HepG2 (cell line): ENCODE measurements around the gene PPIL3. TPM values are rescaled to one million over a fixed set of nuclear protein-coding genes. Genes with fewer than 3 reads are reported as not detected.

Source experiments
- ARNT2 ChIP-seq: sonication (generic); formaldehyde crosslinking; IDR thresholded peaks from 2 replicates; pipeline ENCODE4 v1.8.0; 2022; ENCODE audit warnings: mild to moderate bottlenecking, low read depth, missing genetic modification reagents, moderate library complexity
- DNMT3B ChIP-seq: conservative IDR thresholded peaks from 2 replicates; pipeline ENCODE4 v1.6.1; 2016; ENCODE audit warnings: missing biosample characterization, control low read depth
- HIVEP1 ChIP-seq: sonication (generic); formaldehyde crosslinking; IDR thresholded peaks from 2 replicates; pipeline ENCODE4 v1.4.0; 2020; ENCODE audit warnings: mild to moderate bottlenecking, missing genetic modification reagents
- HMGA1 ChIP-seq: sonication (generic); formaldehyde crosslinking; conservative IDR thresholded peaks from 2 replicates; pipeline ENCODE4 v1.4.0; 2020; ENCODE audit warnings: missing genetic modification reagents
- IKZF1 ChIP-seq: fragments of 450-650 bp; IDR thresholded peaks from 2 replicates; pipeline ENCODE4 v1.7.1; 2016
- ISX ChIP-seq: sonication (generic); formaldehyde crosslinking; conservative IDR thresholded peaks from 2 replicates; pipeline ENCODE4 v1.5.0; 2020; ENCODE audit warnings: missing genetic modification reagents
- MATR3 ChIP-seq: sonication (generic); formaldehyde crosslinking; IDR thresholded peaks from 2 replicates; pipeline ENCODE4 v1.4.0; 2020; ENCODE audit warnings: missing genetic modification reagents
- MBNL3 ChIP-seq: fragments of 250-450 bp; sonication (Bioruptor Pico); conservative IDR thresholded peaks from 2 replicates; pipeline ENCODE4 v1.8.0; 2022; ENCODE audit warnings: mild to moderate bottlenecking, inconsistent platforms
- RELA ChIP-seq: sonication (generic); formaldehyde crosslinking; IDR thresholded peaks from 2 replicates; pipeline ENCODE4 v1.4.0; 2020; ENCODE audit warnings: missing genetic modification reagents
- RFXAP ChIP-seq: sonication (generic); formaldehyde crosslinking; IDR thresholded peaks from 2 replicates; pipeline ENCODE4 v1.4.0; 2020; ENCODE audit warnings: missing genetic modification reagents, borderline replicate concordance
- TOPORS ChIP-seq: sonication (generic); formaldehyde crosslinking; IDR thresholded peaks from 2 replicates; pipeline ENCODE4 v1.8.0; 2023; ENCODE audit warnings: mild to moderate bottlenecking, missing genetic modification reagents
- ZNF235 ChIP-seq: sonication (generic); formaldehyde crosslinking; IDR thresholded peaks from 2 replicates; pipeline ENCODE4 v1.8.1; 2023; ENCODE audit warnings: mild to moderate bottlenecking, missing genetic modification reagents, borderline replicate concordance
- ZNF34 ChIP-seq: sonication (generic); formaldehyde crosslinking; IDR thresholded peaks from 2 replicates; pipeline ENCODE4 v1.4.0; 2020; ENCODE audit warnings: mild to moderate bottlenecking, missing genetic modification reagents, borderline replicate concordance
- ZNF460 ChIP-seq: sonication (generic); formaldehyde crosslinking; IDR thresholded peaks from 2 replicates; pipeline ENCODE4 v1.5.1; 2020; ENCODE audit warnings: missing genetic modification reagents, mild to moderate bottlenecking, borderline replicate concordance
- ZNF660 ChIP-seq: sonication (generic); formaldehyde crosslinking; IDR thresholded peaks from 2 replicates; pipeline ENCODE4 v1.5.1; 2020; ENCODE audit warnings: mild to moderate bottlenecking, low read depth, missing genetic modification reagents, borderline replicate concordance
- ZNF777 ChIP-seq: sonication (generic); formaldehyde crosslinking; IDR thresholded peaks from 2 replicates; pipeline ENCODE4 v1.4.0; 2020; ENCODE audit warnings: missing genetic modification reagents
- ZSCAN31 ChIP-seq: sonication (generic); formaldehyde crosslinking; IDR thresholded peaks from 2 replicates; pipeline ENCODE4 v1.5.0; 2020; ENCODE audit warnings: low read depth, mild to moderate bottlenecking, missing genetic modification reagents
- polyA plus RNA-seq, 8 experiments: library from polyadenylated mRNA; depleted of rRNA in 3 of 8; stranded (reverse) in 7 of 8; unstranded in 1 of 8; fragments of >200 nt; fragmentation: Illumina TruSeq in 4 of 8; extraction: Trizol in 4 of 8; gene quantifications; 2 replicates each; pipeline versions ENCODE4 v1.2.1 to v1.2.3, GENCODE V29; 2011 to 2016; ENCODE audit warnings: low read depth in 4 of 8, missing spikeins in 1 of 8, mixed read lengths in 1 of 8; ENCODE audit not compliant: insufficient read depth in 1 of 8
- total RNA-seq, 5 experiments: library from RNA; depleted of rRNA; stranded (reverse); fragments of >200 nt; fragmentation: Illumina TruSeq; extraction: Trizol; gene quantifications; 2 replicates each; pipeline ENCODE4 v1.2.3, GENCODE V29; 2016; ENCODE audit warnings: low read depth in 1 of 5
- TF ChIP-seq, protein P1 (sequence below): sonication (generic); formaldehyde crosslinking; IDR thresholded peaks from 2 replicates; pipeline ENCODE4 v1.8.0; 2022; ENCODE audit warnings: missing genetic modification reagents, mild to moderate bottlenecking, inconsistent platforms, borderline replicate concordance
- TF ChIP-seq, protein P2 (sequence below): sonication (generic); formaldehyde crosslinking; IDR thresholded peaks from 2 replicates; pipeline ENCODE4 v1.5.0; 2020; ENCODE audit warnings: missing genetic modification reagents, mild to moderate bottlenecking, borderline replicate concordance
- TF ChIP-seq, protein P3 (sequence below): sonication (generic); formaldehyde crosslinking; IDR thresholded peaks from 2 replicates; pipeline ENCODE4 v1.4.0; 2020; ENCODE audit warnings: low read depth, mild to moderate bottlenecking, missing genetic modification reagents
- TF ChIP-seq, protein P4 (sequence below): sonication (generic); formaldehyde crosslinking; IDR thresholded peaks from 2 replicates; pipeline ENCODE4 v1.5.1; 2020; ENCODE audit warnings: mild to moderate bottlenecking, missing genetic modification reagents, moderate library complexity
- TF ChIP-seq, protein P5 (sequence below): IDR thresholded peaks from 2 replicates; pipeline ENCODE4 v1.6.1; 2016; ENCODE audit warnings: missing biosample characterization, missing genetic modification reagents, low read depth
- TF ChIP-seq, protein P6 (sequence below): sonication (generic); formaldehyde crosslinking; IDR thresholded peaks from 2 replicates; pipeline ENCODE4 v1.5.1; 2020; ENCODE audit warnings: missing genetic modification reagents, mild to moderate bottlenecking, borderline replicate concordance

Gene PPIL3
- total and polyA plus RNA-seq, 2 of the 13 experiments (the other 11 are each of a cell fraction or from before 2014, with no cell fraction given), result 98.7 to 107 TPM

DNA sequence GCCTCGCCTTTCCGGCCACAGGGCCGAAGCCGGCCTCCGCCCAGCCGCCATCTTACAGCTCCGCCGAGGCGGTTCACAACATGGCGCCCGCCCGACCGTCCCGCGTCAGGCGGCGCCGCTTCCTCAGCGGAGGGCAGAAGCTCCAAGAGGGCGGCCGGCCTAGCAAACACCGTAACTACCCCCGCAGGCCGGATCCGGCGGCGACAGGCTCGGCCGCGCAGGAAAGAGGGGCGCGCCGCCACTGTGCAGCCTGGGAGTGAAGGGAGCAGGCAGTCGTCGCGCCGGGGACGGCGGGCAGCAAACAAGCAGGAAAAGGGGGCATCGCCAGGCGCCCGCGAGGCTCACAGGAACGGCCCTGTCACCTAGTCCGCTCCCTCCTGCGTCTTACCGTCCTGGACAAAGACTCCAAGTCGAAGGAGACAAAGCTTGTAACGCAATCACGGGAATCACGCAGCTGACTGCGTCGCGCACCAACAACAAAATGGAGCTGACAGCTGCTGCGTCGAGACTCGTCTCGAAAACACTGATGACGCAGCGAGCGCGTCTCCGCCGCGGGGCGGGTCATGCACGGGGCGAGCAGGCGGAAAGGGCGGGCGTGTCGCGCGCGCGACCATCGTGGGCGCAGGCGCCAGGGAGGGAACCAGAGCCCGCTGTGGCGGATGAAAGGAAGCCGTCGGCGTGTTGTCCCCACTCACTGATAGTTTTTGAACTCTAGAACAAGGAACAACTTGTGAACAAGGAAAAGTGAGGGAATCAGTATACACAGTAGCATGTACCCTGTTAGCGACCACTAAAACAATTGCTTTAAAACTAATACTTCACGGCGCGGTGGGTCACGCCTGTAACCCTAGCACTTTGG is 24.5 kb downstream of the PPIL3 start, which contains the start of gene CLK1 (continued):
- TF ChIP-seq ZNF660 (CRISPR knock-in tag) (peak; percentile 48; the same call in 1 of the 2 replicates), ZSCAN31 (CRISPR knock-in tag) (peak; percentile 88), TOPORS (CRISPR knock-in tag) (peak; percentile 98), MBNL3 (CRISPR knock-in tag) (no peak), ZNF235 (CRISPR knock-in tag) (peak; percentile 58; the same call in 1 of the 2 replicates), ZNF777 (CRISPR knock-in tag) (peak; percentile 89), ZNF460 (CRISPR knock-in tag) (peak; percentile 72), HMGA1 (CRISPR knock-in tag) (no peak), MATR3 (CRISPR knock-in tag) (no peak), RELA (peak; percentile 52), HIVEP1 (peak; percentile 97), ISX (CRISPR knock-in tag) (peak; percentile 96), IKZF1 (no peak), RFXAP (CRISPR knock-in tag) (peak; percentile 97), ARNT2 (CRISPR knock-in tag) (peak; percentile 98), ZNF34 (CRISPR knock-in tag) (peak; percentile 97), DNMT3B (CRISPR knock-in tag) (peak; percentile 81)
- TF ChIP-seq, protein P1, sequence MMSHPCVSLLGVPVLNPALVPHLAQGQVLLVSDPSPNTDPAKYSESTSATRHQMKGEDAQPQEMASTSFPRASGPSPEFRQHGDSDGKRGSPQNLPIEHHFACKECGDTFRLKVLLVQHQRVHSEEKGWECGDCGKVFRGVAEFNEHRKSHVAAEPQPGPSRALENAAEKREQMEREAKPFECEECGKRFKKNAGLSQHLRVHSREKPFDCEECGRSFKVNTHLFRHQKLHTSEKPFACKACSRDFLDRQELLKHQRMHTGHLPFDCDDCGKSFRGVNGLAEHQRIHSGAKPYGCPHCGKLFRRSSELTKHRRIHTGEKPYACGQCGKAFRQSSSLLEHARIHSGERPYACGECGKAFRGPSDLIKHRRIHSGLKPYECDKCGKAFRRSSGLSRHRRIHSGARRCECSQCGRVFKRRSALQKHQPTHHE (CRISPR knock-in tag), result peak; percentile 96
- TF ChIP-seq, protein P2, sequence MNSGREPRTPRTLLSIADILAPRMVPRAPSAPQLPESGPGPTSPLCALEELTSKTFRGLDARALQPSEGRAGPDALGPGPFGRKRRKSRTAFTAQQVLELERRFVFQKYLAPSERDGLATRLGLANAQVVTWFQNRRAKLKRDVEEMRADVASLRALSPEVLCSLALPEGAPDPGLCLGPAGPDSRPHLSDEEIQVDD, result peak; percentile 90; the same call in 1 of the 2 replicates
- TF ChIP-seq, protein P3, sequence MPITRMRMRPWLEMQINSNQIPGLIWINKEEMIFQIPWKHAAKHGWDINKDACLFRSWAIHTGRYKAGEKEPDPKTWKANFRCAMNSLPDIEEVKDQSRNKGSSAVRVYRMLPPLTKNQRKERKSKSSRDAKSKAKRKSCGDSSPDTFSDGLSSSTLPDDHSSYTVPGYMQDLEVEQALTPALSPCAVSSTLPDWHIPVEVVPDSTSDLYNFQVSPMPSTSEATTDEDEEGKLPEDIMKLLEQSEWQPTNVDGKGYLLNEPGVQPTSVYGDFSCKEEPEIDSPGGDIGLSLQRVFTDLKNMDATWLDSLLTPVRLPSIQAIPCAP, result peak; percentile 85; the same call in 1 of the 2 replicates
- TF ChIP-seq, protein P4, sequence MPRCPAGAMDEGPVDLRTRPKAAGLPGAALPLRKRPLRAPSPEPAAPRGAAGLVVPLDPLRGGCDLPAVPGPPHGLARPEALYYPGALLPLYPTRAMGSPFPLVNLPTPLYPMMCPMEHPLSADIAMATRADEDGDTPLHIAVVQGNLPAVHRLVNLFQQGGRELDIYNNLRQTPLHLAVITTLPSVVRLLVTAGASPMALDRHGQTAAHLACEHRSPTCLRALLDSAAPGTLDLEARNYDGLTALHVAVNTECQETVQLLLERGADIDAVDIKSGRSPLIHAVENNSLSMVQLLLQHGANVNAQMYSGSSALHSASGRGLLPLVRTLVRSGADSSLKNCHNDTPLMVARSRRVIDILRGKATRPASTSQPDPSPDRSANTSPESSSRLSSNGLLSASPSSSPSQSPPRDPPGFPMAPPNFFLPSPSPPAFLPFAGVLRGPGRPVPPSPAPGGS (CRISPR knock-in tag), result peak; percentile 94
- TF ChIP-seq, protein P5, sequence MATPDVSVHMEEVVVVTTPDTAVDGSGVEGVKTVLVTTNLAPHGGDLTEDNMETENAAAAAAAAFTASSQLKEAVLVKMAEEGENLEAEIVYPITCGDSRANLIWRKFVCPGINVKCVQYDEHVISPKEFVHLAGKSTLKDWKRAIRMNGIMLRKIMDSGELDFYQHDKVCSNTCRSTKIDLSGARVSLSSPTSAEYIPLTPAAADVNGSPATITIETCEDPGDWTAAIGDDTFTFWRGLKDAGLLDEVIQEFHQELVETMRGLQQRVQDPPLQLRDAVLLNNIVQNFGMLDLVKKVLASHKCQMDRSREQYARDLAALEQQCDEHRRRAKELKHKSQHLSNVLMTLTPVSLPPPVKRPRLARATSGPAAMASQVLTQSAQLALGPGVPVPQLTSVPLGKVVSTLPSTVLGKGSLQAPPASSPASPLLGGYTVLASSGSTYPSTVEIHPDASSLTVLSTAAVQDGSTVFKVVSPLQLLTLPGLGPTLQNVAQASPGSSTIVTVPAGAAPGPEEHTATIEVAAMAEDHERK, result peak; percentile 71
- TF ChIP-seq, protein P6, sequence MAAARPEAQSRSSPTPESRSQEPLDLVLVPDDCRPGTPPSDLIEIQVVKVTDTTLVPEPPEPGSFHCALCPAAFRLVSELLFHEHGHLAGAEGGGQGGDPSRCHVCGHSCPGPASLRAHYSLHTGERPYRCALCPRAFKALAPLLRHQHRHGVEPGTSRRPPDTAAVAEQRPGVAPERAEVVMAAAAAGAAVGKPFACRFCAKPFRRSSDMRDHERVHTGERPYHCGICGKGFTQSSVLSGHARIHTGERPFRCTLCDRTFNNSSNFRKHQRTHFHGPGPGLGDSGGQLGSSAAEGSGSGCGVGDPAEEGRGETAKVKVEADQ (CRISPR knock-in tag), result peak; percentile 92
